Endodermal cell (in vitro differentiated cells): ENCODE data around the gene PRKCB. TPM values are rescaled to one million over a fixed set of nuclear protein-coding genes. Genes with fewer than 3 reads are reported as not detected.
A peak's percentile ranks its signal among the peaks of the same experiment; 100 is the strongest.

Source experiments
- DNase-seq: peaks from one replicate; pipeline ENCODE4 v3.0.0-alpha.2; 2017
- H3K27ac ChIP-seq: 2 replicates; pipeline ENCODE4 v1.5.1; 2013; ENCODE audit warnings: mild to moderate bottlenecking, low read depth, low read length, moderate library complexity
- H3K27me3 ChIP-seq: 2 replicates; pipeline ENCODE4 v1.6.1; 2013; ENCODE audit warnings: mild to moderate bottlenecking, low read length, moderate library complexity; ENCODE audit not compliant: insufficient read depth, control insufficient read depth, poor library complexity, severe bottlenecking
- H3K36me3 ChIP-seq: 2 replicates; pipeline ENCODE4 v1.7.0; 2013; ENCODE audit warnings: mild to moderate bottlenecking, low read length, moderate library complexity; ENCODE audit not compliant: control insufficient read depth, insufficient read depth
- H3K4me1 ChIP-seq: one replicate; pipeline ENCODE4 v1.7.0; 2013; ENCODE audit warnings: low read length; ENCODE audit not compliant: control insufficient read depth, insufficient read depth
- H3K4me3 ChIP-seq: 2 replicates; pipeline ENCODE4 v1.5.1; 2013; ENCODE audit warnings: mild to moderate bottlenecking, low read length, moderate library complexity
- H3K9ac ChIP-seq: 2 replicates; pipeline ENCODE4 v1.6.1; 2013; ENCODE audit warnings: mild to moderate bottlenecking, low read length, moderate library complexity; ENCODE audit not compliant: poor library complexity, severe bottlenecking; ENCODE audit errors: extremely low read depth
- H3K9me3 ChIP-seq: 2 replicates; pipeline ENCODE4 v1.6.1; 2013; ENCODE audit warnings: mild to moderate bottlenecking, low read length, moderate library complexity; ENCODE audit not compliant: control insufficient read depth
- H3K27ac Mint-ChIP-seq: 2 replicates; pipeline ENCODE4 v1.8.0; 2020; ENCODE audit warnings: mixed read lengths
- H3K27me3 Mint-ChIP-seq: 2 replicates; pipeline ENCODE4 v1.8.0; 2021; ENCODE audit warnings: mild to moderate bottlenecking, mixed read lengths; ENCODE audit not compliant: insufficient read depth
- H3K36me3 Mint-ChIP-seq: 2 replicates; pipeline ENCODE4 v1.8.0; 2020; ENCODE audit warnings: low read depth, mixed read lengths
- H3K4me1 Mint-ChIP-seq: 2 replicates; pipeline ENCODE4 v1.8.0; 2020; ENCODE audit warnings: mixed read lengths
- H3K4me3 Mint-ChIP-seq: 2 replicates; pipeline ENCODE4 v1.8.0; 2020; ENCODE audit warnings: mild to moderate bottlenecking, moderate library complexity, mixed read lengths
- H3K9me3 Mint-ChIP-seq: 2 replicates; pipeline ENCODE4 v1.8.0; 2020; ENCODE audit warnings: mild to moderate bottlenecking, mixed read lengths
- WGBS, 2 experiments: methylation state at CpG; one replicate each; pipeline versions ENCODE4 v1.1.5 to v1.1.7; 2013; ENCODE audit warnings: missing lambda C conversion rate in 2 of 2, mixed read lengths in 1 of 2; ENCODE audit not compliant: insufficient coverage in 1 of 2, insufficient read length in 1 of 2; 5-methylcytosine and 5-hydroxymethylcytosine counted together
- microRNA-seq: library from miRNA; unstranded; fragments of <30 nt; microRNA quantifications from one replicate; pipeline ENCODE4 v1.2.0, GENCODE V29; 2020; ENCODE audit warnings: borderline microRNAs expressed
- total RNA-seq, 2 donors: library from RNA; stranded (reverse); fragmentation: NEBNext Ultra II Directional in 1 of 2; extraction: Animal tissue kit (Norgen Biotek cat#: 25700) in 1 of 2; gene quantifications; 2 replicates in 1 of 2; 3 replicates in 1 of 2; pipeline ENCODE4 v1.2.1, GENCODE V29; 2021
- TF ChIP-seq, protein P1 (sequence below): fragments of 200-600 bp; sonication (generic); conservative IDR thresholded peaks from 2 replicates; pipeline ENCODE4 v1.5.0; 2021; ENCODE audit warnings: antibody characterized with exemption, mild to moderate bottlenecking

PRKCB gene
- total RNA-seq, 2 donors from 2014 or later, result 0.38 to 1.1 TPM

DNA sequence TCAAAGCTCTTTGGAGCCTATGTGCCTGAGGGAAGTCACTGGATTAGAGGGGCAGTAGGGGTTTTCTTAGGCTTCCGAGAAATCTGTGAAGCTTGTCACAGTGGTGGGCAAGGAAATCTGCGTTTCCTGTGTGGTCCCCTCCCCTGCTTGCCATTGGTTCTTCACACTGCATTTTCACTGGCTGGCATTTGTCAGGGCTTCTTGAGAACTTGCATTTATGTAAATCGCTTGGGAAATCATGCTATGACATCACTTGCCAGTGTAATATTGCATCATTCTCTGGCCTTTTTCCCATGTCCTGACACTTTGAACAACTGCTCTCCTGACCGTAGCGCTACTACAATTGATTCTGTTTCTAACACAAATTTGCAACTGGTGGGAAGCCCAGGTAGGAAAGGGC, 422.2 kb downstream of the PRKCB start:
- no peaks in the 10 kb centered on the region for H3K36me3 ChIP-seq
- peaks cover 12% of the 10 kb centered on the region for H3K4me1 Mint-ChIP-seq
- DNase-seq, result peak; percentile 72
- WGBS, 2 experiments, result 65 to 69% methylated on average over 5 of the region's 5 CpGs
- no peaks in the 10 kb centered on the region for H3K9me3 ChIP-seq
- H3K36me3 Mint-ChIP-seq, result no peaks in the 10 kb centered on the region
- H3K9me3 Mint-ChIP-seq, result no peaks in the 10 kb centered on the region
- no peaks in the 10 kb centered on the region for H3K4me1 ChIP-seq
- H3K4me3 Mint-ChIP-seq, result no peak overlapping the region
- H3K27ac Mint-ChIP-seq, result no peak overlapping the region
- H3K27ac ChIP-seq, result no peak overlapping the region
- peaks cover 64% of the 10 kb centered on the region for H3K27me3 ChIP-seq
- H3K9ac ChIP-seq, result no peak overlapping the region
- peaks cover 54% of the 10 kb centered on the region for H3K27me3 Mint-ChIP-seq
- TF ChIP-seq, protein P1, sequence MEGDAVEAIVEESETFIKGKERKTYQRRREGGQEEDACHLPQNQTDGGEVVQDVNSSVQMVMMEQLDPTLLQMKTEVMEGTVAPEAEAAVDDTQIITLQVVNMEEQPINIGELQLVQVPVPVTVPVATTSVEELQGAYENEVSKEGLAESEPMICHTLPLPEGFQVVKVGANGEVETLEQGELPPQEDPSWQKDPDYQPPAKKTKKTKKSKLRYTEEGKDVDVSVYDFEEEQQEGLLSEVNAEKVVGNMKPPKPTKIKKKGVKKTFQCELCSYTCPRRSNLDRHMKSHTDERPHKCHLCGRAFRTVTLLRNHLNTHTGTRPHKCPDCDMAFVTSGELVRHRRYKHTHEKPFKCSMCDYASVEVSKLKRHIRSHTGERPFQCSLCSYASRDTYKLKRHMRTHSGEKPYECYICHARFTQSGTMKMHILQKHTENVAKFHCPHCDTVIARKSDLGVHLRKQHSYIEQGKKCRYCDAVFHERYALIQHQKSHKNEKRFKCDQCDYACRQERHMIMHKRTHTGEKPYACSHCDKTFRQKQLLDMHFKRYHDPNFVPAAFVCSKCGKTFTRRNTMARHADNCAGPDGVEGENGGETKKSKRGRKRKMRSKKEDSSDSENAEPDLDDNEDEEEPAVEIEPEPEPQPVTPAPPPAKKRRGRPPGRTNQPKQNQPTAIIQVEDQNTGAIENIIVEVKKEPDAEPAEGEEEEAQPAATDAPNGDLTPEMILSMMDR, result no peak
- no peak overlapping the region for H3K4me3 ChIP-seq

DNA sequence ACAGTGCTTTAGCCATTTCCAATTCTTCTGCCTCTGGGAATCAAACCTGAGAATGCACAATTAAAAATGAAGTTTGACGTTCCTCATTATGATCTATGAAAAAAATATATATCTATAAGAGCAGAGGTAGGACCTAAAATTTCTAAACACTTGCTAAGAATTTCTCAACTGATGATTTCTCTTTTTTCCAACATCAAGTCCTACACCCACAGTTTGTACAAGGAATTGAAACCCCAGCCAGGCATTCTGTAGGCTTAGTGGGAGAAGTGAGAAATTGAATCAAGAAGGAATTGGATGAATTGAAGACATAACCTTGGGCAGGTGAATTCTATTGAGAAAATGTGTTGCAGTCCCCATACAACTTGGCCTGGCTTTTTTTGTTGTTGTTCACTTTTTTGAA, 423.0 kb downstream of the PRKCB start:
- Histone ChIP-seq H3K4me3 (no peak overlapping the region), H3K9me3 (no peaks in the 10 kb centered on the region), H3K27me3 (peaks cover 58% of the 10 kb centered on the region), H3K4me1 (no peaks in the 10 kb centered on the region), H3K9ac (no peak overlapping the region), H3K27ac (no peak overlapping the region), H3K36me3 (no peaks in the 10 kb centered on the region)
- H3K27ac Mint-ChIP-seq, result no peak overlapping the region
- no peak overlapping the region for H3K4me3 Mint-ChIP-seq
- no CpG with 5 or more reads among the region's 1 CpG for WGBS, 2 experiments
- peaks cover 12% of the 10 kb centered on the region for H3K4me1 Mint-ChIP-seq
- DNase-seq, result no peak
- peaks cover 46% of the 10 kb centered on the region for H3K27me3 Mint-ChIP-seq
- no peaks in the 10 kb centered on the region for H3K36me3 Mint-ChIP-seq
- H3K9me3 Mint-ChIP-seq, result no peaks in the 10 kb centered on the region
- TF ChIP-seq, protein P1, result no peak

DNA sequence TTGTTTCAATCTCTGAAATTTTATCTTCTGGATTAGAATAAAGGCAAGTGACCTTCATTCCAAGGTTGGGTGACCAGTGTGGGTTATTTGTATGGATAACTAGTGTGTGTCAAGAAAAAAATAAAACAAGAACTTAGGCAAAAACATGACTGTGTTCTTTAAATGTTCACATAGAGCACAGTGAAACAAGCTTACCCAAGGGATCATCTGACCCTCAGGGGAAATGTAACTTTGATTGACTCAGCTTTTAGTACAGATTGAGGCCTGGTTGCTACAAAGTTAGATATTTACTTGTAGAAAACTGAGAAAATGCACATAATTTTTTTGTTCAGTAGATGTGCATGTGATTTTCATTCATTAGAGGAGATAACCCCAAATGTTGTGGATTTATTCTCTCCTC, 427.0 kb downstream of the PRKCB start:
- Mint-ChIP-seq H3K9me3 (no peaks in the 10 kb centered on the region), H3K36me3 (no peaks in the 10 kb centered on the region), H3K4me3 (no peak overlapping the region), H3K27me3 (peaks cover 11% of the 10 kb centered on the region), H3K4me1 (no peaks in the 10 kb centered on the region), H3K27ac (no peak overlapping the region)
- no peak overlapping the region for H3K9ac ChIP-seq
- DNase-seq, result no peak
- H3K4me1 ChIP-seq, result no peaks in the 10 kb centered on the region
- TF ChIP-seq, protein P1, result no peak
- H3K27ac ChIP-seq, result no peak overlapping the region
- peaks cover 20% of the 10 kb centered on the region for H3K27me3 ChIP-seq
- H3K4me3 ChIP-seq, result no peak overlapping the region
- no peaks in the 10 kb centered on the region for H3K9me3 ChIP-seq
- H3K36me3 ChIP-seq, result no peaks in the 10 kb centered on the region

Small RNAs within 50 kb of the gene (microRNA-seq; reads per million reads assigned to microRNA genes)
- not detected for gene MIR1273H

Other genes starting within 250 kb of the PRKCB start
- gene NDUFAB1, start 239.7 kb upstream of the PRKCB start, total RNA-seq, result 100 to 1,000 TPM; 106 to 120 TPM
- 10 to 100 TPM; 20.0 to 24.8 TPM for gene PALB2, start 194.7 kb upstream of the PRKCB start, total RNA-seq
- gene DCTN5, start 194.5 kb upstream of the PRKCB start, total RNA-seq, result 10 to 100 TPM; 82.2 to 90.8 TPM
- gene PLK1, start 157.1 kb upstream of the PRKCB start, total RNA-seq, result 100 to 1,000 TPM in 1 of 2 donors, 10 to 100 TPM in 1; 76.7 to 118 TPM
- gene ERN2, start 122.8 kb upstream of the PRKCB start, total RNA-seq, result 1 to 10 TPM; 1.3 to 1.4 TPM
- gene CHP2, start 81.0 kb upstream of the PRKCB start, total RNA-seq, result 1 to 10 TPM in 1 of 2 donors, under 1 TPM in 1; 0.46 to 1.2 TPM